HG03045 (cell line): ENCODE data around the gene SLC25A28.

Experiments
- ATAC-seq: cut with Tn5 transposase; IDR thresholded peaks from one replicate; pipeline ENCODE4 v1.9.1; 2021; ENCODE audit warnings: mild to moderate bottlenecking, moderate library complexity; ENCODE audit not compliant: unreplicated experiment

Gene SLC25A28

GRCh38 chr10:99593312-99593711, 26.9 kb downstream of the SLC25A28 start:
- ATAC-seq: no peak

GRCh38 chr10:99590799-99591198, 29.4 kb downstream of the SLC25A28 start:
- no peak for ATAC-seq

- ATAC-seq: no peak
Measured at GRCh38 chr10:99583687-99584086, 36.6 kb downstream of the SLC25A28 start.

GRCh38 chr10:99582255-99582770, 37.9 kb downstream of the SLC25A28 start:
- no peak for ATAC-seq

- no peak for ATAC-seq
Measured at GRCh38 chr10:99579971-99580370, 40.3 kb downstream of the SLC25A28 start.

GRCh38 chr10:99573790-99574189, 46.4 kb downstream of the SLC25A28 start:
- ATAC-seq: no peak

- no peak for ATAC-seq
Measured at GRCh38 chr10:99571816-99572215, 48.4 kb downstream of the SLC25A28 start.

- no peak for ATAC-seq
Measured at GRCh38 chr10:99569961-99570360, 50.3 kb downstream of the SLC25A28 start.

- no peak for ATAC-seq
Measured at GRCh38 chr10:99569253-99569939, 50.8 kb downstream of the SLC25A28 start.

GRCh38 chr10:99565166-99565565, 55.1 kb downstream of the SLC25A28 start:
- no peak for ATAC-seq

- no peak for ATAC-seq
Measured at GRCh38 chr10:99564361-99564760, 55.9 kb downstream of the SLC25A28 start.

GRCh38 chr10:99562631-99563030, 57.6 kb downstream of the SLC25A28 start:
- ATAC-seq: no peak
